ENCODE measurements around the gene RAB8A.
"Not testable (repeated sequence)": the region's sequence is repeated elsewhere in the genome, so short reads cannot be mapped to it uniquely, and the experiment has no call there.

Gene RAB8A

GRCh38 chr19:16078759-16079707 lies 32.7 kb upstream of the RAB8A start:
- DNase-seq, result peak; percentile 91

DNA sequence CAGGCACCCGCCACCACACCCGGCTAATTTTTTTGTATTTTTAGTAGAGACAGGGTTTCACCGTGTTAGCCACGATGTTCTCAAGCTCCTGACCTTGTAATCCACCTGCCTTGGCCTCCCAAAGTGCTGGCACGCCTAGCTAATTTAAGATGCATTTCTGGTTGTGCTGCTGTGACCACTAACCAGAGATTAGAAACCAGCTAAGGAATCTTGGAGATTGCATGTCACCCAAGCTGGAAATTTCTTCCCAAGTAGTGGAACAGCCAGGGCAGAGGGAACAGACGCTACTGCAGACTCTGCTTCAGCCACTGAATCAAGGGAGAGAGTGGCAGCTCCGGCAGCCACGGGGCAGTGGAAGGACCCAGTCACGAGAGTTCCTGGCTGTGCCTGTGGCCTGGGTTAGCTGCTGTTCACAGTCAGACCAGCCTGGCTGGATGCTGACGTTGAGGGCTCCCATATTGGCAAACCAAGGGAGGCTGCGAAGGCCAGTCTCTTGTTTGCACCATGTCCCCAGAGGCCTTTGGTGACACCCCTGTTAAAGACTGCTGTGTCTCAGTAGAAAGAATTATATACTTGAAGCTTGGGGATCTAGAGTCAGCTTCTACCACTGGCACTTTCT lies 27.5 kb upstream of the RAB8A start:
- DNase-seq, result no peak

DNA sequence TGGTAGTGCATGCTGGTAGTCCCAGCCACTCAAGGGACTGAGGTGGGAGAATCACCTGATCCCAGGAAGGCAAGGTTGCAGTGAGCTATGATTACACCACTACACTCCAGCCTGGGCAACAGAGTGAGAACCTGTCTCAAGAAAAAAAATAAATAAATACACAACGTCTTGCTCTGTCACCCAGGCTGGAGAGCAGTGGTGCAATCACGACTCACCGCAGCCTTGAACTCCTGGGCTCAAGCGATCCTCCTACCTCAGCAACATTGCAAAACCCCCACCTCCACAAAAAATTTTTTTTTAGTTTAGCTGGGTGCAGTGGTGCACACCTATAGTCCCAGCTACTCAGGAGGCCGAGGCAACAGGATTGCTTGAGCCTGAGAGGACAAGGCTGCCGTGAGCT lies 26.6 kb upstream of the RAB8A start:
- no peak for DNase-seq

GRCh38 chr19:16087404-16087803 lies 24.3 kb upstream of the RAB8A start:
- not testable (repeated sequence) for DNase-seq

GRCh38 chr19:16087940-16088339 lies 23.7 kb upstream of the RAB8A start:
- DNase-seq, result no peak

DNA sequence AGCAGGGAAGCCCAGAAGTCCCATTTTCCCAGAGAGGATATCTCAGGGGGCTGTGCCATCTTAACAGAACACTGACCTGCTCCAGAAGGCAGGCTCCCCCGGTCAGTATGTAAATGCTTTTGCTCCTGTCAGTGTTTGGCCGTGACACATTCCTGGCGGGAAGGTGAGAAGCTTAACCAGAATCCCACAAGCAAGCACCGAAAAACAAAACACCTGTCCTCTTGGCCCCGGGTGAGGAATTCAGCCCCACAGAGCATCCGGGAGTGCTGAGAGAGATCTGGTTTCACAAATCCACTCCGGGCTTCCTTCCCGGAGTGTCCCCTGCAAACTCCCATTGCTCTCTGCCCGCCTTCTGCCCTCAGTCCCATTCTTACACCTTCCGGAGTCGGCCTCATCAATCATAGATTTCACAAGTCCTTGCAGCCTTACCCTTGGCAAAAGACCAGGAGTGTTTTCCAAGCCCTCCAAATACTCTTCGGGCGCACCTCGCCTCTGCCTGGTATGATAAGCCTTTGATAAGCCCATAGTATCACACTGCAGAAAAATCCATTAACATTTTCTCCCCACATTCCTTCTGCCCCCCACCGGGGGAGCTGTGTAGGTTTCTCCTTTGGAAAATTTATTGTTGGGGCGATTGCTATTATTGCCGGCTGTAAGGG lies 23.2 kb upstream of the RAB8A start:
- no peak for DNase-seq

- DNase-seq, result no peak
These were observed 22.5 kb upstream of the RAB8A start for GRCh38 chr19:16089010-16089846.

- no peak for DNase-seq
These were observed 19.9 kb upstream of the RAB8A start for GRCh38 chr19:16091546-16092475.

DNA sequence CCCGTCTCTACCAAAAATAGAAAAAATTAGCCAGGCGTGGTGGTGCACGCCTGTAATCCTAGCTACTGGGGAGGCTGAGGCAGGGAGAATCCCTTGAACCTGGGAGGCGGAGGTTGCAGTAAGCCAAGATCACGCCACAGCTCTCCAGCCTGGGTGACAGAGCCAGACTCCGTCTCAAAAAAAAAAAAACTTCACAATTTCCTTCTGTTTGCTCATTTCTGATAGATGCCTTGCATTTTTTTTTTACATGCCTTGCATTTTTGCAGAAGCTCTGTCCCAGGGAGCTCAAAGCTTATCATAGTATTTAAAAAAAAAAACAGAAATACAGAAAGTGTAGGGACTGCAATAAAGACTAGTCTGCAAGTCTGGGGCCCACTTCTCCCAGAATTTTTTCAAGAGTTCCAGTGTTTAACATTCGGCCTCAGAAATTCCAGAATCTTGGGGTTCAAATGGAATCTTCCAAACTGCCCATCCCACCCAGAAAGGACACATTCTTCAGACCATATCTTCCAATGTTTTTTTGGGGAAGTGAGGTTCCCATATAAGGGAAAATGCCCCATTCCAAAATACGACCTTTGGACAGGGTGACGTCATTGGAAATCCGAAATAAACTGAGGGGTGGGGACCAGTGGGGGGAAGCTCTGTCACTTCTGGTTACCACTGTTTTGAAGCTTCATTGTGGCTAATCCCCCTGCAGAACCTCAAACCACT lies 17.2 kb upstream of the RAB8A start:
- DNase-seq, result no peak

- DNase-seq, result no peak
These were observed 16.6 kb upstream of the RAB8A start for GRCh38 chr19:16095071-16095571.

DNA sequence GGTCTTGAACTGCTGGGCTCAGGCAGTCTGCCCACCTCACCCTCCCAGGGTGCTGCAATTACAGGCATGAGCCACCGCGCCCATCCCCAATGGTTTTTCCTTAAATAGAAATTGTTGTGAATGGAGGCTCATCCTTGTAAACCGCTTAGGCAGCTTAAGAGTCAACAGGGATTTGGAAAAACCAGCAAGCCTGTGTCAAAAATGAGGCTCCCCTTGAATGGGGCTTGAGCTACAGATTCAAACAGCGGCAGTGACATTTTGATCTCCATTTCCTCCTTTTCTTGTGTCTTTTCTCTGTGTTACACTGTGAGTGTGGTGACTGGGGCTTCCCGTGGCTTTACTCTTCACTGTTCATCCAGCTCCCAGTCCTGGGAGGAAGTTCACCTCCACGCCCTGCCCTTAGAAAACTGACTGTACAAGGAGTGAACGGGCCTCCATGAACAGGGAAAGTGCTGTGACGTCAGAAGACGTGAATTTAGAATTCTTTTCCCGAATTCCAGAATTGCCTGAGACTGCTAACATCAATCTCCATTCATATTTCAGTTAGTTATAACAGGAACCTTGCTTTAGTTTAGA lies 15.3 kb upstream of the RAB8A start:
- DNase-seq, result no peak

GRCh38 chr19:16098416-16098768 lies 13.3 kb upstream of the RAB8A start:
- no peak for DNase-seq

DNA sequence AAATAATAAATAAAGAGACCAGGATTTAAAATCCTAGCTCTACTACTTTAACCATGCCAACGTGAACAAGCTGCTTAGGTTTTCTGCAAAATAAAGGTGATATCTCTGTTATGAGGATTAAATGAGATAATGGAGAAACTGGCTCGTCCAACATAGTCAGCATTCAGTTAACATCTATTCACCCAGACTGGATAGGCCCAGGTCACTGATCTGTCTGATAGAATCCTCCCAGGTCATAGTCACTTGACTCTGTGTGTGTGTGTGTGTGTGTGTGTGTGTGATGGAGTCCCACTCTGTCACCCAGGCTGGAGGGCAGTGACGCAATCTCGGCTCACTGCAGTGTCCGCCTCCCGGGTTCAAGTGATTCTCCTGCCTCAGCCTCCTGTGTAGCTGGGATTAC lies 12.9 kb upstream of the RAB8A start:
- no peak for DNase-seq

GRCh38 chr19:16099314-16099965 lies 12.2 kb upstream of the RAB8A start:
- DNase-seq, result not testable (repeated sequence)

- no peak for DNase-seq
These were observed 11.2 kb upstream of the RAB8A start for GRCh38 chr19:16100524-16100923.

DNA sequence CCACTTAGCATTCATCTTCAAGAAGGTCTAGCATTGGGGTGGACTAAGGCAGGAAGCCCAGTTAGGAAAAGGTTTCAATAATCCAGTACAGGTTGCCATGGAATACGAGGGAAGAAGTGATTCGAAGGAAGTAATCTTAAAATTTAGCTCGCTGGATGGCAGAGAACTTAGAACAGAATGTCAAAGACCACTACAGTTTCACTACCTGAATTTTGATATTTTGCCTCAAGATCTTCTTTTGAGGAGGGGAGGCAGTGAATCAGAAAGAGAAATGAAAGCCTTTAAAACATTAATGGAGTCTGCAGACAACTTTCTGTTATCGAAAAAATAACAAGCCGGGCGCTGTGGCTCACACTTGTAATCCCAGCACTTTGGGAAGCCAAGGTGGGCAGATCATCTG lies 7.0 kb upstream of the RAB8A start:
- no peak for DNase-seq

DNA sequence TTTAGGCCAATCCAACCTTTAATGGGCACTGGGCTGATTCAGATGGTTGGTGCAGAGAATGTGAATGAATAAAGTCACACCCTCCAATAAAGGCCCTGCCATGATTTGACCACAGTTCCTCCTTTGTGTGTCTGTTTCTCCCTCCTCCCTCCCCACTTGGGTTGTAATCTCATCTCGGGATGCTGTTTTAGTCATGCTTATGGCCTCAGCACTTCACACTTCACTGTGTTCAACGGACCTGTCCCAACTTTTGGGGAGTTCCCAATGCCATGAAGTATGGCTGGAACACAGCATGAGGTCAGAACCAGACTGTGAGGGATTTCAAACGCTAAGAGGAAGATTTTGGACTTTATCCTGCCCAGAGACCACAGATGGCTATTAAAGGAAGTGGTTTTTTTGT lies 5.6 kb upstream of the RAB8A start:
- DNase-seq, result no peak

DNA sequence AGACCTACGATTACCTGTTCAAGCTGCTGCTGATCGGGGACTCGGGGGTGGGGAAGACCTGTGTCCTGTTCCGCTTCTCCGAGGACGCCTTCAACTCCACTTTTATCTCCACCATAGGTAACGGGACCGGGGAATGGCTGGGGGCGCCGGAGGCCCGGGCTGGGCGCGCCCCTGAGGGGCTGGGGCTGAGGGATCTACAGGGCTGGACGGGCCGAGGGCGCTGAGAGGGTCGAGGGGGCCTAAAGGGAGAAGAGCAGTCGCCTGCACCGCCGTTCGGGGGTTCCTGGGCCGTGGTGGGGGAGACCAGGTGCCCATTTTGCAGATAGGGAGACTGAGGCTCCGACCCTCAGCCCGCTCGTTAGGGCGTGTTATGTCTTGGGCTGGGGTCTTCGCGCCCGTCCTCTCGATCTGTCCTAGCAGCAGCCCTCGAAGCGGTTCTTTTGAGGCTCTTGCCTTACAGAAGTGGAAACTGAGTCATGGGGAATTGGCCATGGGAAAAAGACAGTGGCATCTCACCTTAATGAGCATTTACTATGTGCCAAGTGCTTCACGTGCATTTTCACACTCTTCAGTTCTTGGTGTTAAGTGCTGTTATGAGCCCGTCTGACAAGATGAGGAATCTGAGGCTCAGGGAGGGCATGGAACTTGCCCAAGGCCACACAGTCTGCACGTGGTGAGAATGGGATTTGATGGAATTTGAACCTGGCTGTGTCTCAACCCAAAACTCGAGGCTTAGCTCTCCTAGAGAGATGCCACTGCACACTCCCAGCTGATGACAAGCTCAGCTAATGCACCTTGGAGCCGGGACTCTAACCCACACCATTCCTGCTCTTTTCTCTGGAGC lies 442 bp downstream of the RAB8A start:
- no peak for DNase-seq

GRCh38 chr19:16112778-16113177 lies 1.1 kb downstream of the RAB8A start:
- DNase-seq, result no peak

All from eye (tissue), 1 donor.